Caco-2 (cell line): ENCODE measurements around the gene SPSB2. TPM values are rescaled to one million over a fixed set of nuclear protein-coding genes. Genes with fewer than 3 reads are reported as not detected.
"Not testable (repeated sequence)": the region's sequence is repeated elsewhere in the genome, so short reads cannot be mapped to it uniquely, and the experiment has no call there.

ENCODE experiments used
- BruUV-seq: library from RNA; stranded (reverse); fragments of 400-500 nt; replicated peaks from 2 replicates; lab custom pipeline; 2021; lab: Mats Ljungman, UMichigan
- CTCF ChIA-PET: fragments of 300-600 bp; sonication (Branson Sonifier 250); formaldehyde crosslinking; loops from one replicate; lab custom pipeline; 2022; ENCODE audit warnings: antibody characterized with exemption; lab: Charles Lee
- POLR2A ChIA-PET: fragments of 300-600 bp; sonication (Branson Sonifier 250); formaldehyde crosslinking; loops from one replicate; lab custom pipeline; 2022; ENCODE audit warnings: antibody characterized with exemption; lab: Charles Lee
- DNase-seq, 2 experiments: peaks; one replicate each; pipeline versions ENCODE4 v3.0.0 to v3.0.0-alpha.2; 2020 to 2022
- H3K27me3 ChIP-seq: replicated peaks from 2 replicates; pipeline ENCODE4 v1.6.0; 2011; ENCODE audit warnings: low read length; ENCODE audit not compliant: control insufficient read depth, insufficient read depth
- H3K36me3 ChIP-seq: 2 replicates; pipeline ENCODE4 v1.5.1; 2011; ENCODE audit warnings: low read length; ENCODE audit not compliant: control insufficient read depth, insufficient read depth
- H3K4me1 ChIP-seq: fragments of 250-450 bp; sonication (Bioruptor Pico); 2 replicates; pipeline ENCODE4 v1.5.1; 2020; ENCODE audit warnings: mild to moderate bottlenecking
- H3K4me3 ChIP-seq: 2 replicates; pipeline ENCODE4 v1.5.1; 2011; ENCODE audit warnings: low read depth, mild to moderate bottlenecking, control low read depth, low read length
- H3K9me3 ChIP-seq: fragments of 250-450 bp; sonication (Bioruptor Pico); 2 replicates; pipeline ENCODE4 v1.5.1; 2020; ENCODE audit warnings: mild to moderate bottlenecking, moderate library complexity
- H3K27ac Mint-ChIP-seq: one replicate; pipeline ENCODE4 v1.8.0; 2022; ENCODE audit warnings: mixed read lengths; ENCODE audit not compliant: unreplicated experiment
- H3K27me3 Mint-ChIP-seq: one replicate; pipeline ENCODE4 v1.8.0; 2022; ENCODE audit warnings: mixed read lengths; ENCODE audit not compliant: insufficient read depth, unreplicated experiment
- H3K36me3 Mint-ChIP-seq: one replicate; pipeline ENCODE4 v1.8.0; 2022; ENCODE audit warnings: mild to moderate bottlenecking, mixed read lengths; ENCODE audit not compliant: insufficient read depth, unreplicated experiment
- H3K4me1 Mint-ChIP-seq: one replicate; pipeline ENCODE4 v1.8.0; 2022; ENCODE audit warnings: low read depth, mixed read lengths; ENCODE audit not compliant: unreplicated experiment
- H3K4me3 Mint-ChIP-seq: one replicate; pipeline ENCODE4 v1.8.0; 2022; ENCODE audit warnings: mild to moderate bottlenecking, moderate library complexity, mixed read lengths; ENCODE audit not compliant: unreplicated experiment
- H3K9me3 Mint-ChIP-seq: one replicate; pipeline ENCODE4 v1.8.0; 2022; ENCODE audit warnings: mixed read lengths; ENCODE audit not compliant: unreplicated experiment
- intact Hi-C: fragments of 100-400 bp; cut with micrococcal nuclease; formaldehyde crosslinking; loops from one replicate; pipeline ENCODE4 v1.10.0; 2022; ENCODE audit not compliant: unreplicated experiment
- total RNA-seq: library from RNA; stranded (reverse); gene quantifications from 2 replicates; pipeline ENCODE4 v1.2.3, GENCODE V29; 2022
- TF ChIP-seq, protein P1 (sequence below), 2 experiments: fragments of 200-600 bp in 1 of 2; IDR thresholded peaks; 1 replicate in 1 of 2; 2 replicates in 1 of 2; pipeline versions ENCODE4 v1.5.1 to v1.8.0; 2011 to 2022; ENCODE audit warnings: antibody characterized with exemption in 1 of 2, control low read depth in 1 of 2, inconsistent platforms in 1 of 2, low read depth in 1 of 2, low read length in 1 of 2, mild to moderate bottlenecking in 1 of 2, moderate library complexity in 1 of 2; ENCODE audit not compliant: insufficient read depth in 1 of 2, severe bottlenecking in 1 of 2, unreplicated experiment in 1 of 2

The SPSB2 gene
- total RNA-seq, 1 experiment from 2014 or later = 23.7 TPM

DNA sequence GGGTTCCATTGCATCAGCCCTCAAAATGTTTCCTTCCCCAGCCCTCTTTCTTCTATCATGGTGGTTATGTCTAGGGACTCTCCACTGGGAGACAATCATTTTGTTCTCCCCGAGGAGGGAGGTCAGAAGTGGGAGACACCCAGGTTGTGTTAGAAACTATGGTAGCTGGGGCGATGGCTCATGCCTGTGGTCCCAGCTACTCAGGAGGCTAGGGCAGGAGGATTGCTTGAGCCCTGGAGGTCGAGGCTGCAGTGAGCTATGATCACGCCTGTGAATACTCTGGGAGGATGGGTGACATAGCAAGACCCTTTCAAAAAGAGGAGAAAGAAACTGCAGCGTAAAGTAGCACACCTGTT lies 18.5 kb upstream of the SPSB2 start:
- H3K9me3 Mint-ChIP-seq = no peaks in the 10 kb centered on the region
- H3K4me1 ChIP-seq = peaks cover 36% of the 10 kb centered on the region
- TSS peak; percentile 81 for BruUV-seq
- no peaks in the 10 kb centered on the region for H3K36me3 ChIP-seq
- no peaks in the 10 kb centered on the region for H3K9me3 ChIP-seq
- POLR2A ChIA-PET = interaction anchor here (0.5 to 2.3 kb wide), 15 partner anchors 11 to 223 kb away, joined by 3 to 56 read pairs (median 5); partner anchors contain the start of genes C12orf57, CDCA3, ENO2 and RNU7-1
- H3K36me3 Mint-ChIP-seq = peaks cover 41% of the 10 kb centered on the region
- H3K4me3 ChIP-seq = peak overlapping the region; percentile 34
- no peaks in the 10 kb centered on the region for H3K27me3 Mint-ChIP-seq
- no peak for DNase-seq
- H3K27me3 ChIP-seq = no peaks in the 10 kb centered on the region
- CTCF ChIA-PET = interaction anchor here (0.5 to 2.5 kb wide), 20 partner anchors 10 to 219 kb away, joined by 3 to 87 read pairs (median 7); partner anchors contain the start of genes C12orf57, CDCA3, COPS7A and ENO2
- TF ChIP-seq, protein P1, sequence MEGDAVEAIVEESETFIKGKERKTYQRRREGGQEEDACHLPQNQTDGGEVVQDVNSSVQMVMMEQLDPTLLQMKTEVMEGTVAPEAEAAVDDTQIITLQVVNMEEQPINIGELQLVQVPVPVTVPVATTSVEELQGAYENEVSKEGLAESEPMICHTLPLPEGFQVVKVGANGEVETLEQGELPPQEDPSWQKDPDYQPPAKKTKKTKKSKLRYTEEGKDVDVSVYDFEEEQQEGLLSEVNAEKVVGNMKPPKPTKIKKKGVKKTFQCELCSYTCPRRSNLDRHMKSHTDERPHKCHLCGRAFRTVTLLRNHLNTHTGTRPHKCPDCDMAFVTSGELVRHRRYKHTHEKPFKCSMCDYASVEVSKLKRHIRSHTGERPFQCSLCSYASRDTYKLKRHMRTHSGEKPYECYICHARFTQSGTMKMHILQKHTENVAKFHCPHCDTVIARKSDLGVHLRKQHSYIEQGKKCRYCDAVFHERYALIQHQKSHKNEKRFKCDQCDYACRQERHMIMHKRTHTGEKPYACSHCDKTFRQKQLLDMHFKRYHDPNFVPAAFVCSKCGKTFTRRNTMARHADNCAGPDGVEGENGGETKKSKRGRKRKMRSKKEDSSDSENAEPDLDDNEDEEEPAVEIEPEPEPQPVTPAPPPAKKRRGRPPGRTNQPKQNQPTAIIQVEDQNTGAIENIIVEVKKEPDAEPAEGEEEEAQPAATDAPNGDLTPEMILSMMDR (IDR thresholded peaks at IDR 0.05; ENCODE audit: insufficient read depth in 1 of 2, low read depth in 1 of 2, low read length in 1 of 2, severe bottlenecking in 1 of 2, unreplicated experiment in 1 of 2) = no peak
- peak overlapping the region; percentile 96 for H3K27ac Mint-ChIP-seq
- no peaks in the 10 kb centered on the region for H3K4me1 Mint-ChIP-seq
- intact Hi-C loops = loop anchor here (1.0 kb wide), 5 partner anchors 13 to 72 kb away; partner anchors contain the start of genes CDCA3, LRRC23 and SPSB2
- H3K4me3 Mint-ChIP-seq = peak overlapping the region; percentile 80

DNA sequence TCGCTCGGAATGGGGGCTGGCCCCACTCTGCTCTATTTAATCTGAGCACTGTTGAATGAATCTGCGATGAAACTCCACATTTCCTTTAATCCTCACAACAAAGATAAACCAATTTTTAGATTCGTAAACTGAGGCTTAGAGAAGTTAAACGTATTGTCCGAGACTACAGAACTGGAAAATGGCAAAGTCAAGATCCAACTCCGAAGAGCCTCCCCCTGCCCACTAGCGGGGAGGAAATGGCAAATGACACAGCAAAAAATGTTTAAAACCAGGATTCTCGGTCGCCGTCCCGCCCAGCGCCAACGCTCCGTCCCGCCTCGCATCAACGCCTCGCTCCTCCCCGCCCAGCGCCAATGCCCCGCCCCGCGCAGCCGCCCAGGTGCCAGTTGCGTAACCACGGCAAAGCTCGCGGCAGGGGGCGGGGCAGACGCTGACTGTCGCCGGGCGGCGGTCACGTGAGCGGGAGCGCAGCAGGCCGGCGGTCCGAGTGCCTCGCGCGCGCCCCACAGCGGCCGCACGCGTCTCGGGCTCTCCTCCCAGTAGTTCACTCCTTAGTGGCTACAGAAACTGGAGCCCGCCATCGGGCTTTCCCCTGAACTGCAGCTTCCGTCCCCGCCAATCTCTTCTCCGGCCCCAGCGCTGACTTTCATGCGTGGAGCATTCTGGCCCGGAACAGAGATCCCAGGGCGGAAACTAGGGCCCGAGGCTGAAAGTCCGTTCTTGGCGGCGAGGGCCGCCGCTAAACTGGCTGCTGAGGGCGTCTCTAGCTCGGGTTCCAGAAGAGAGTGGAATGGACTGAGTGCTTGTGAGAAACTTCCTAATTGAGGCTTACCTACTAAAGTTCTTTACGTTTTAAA lies 17.9 kb upstream of the SPSB2 start:
- Mint-ChIP-seq H3K27me3 (no peaks in the 10 kb centered on the region), H3K4me1 (peaks cover 5% of the 10 kb centered on the region), H3K9me3 (no peaks in the 10 kb centered on the region), H3K36me3 (peaks cover 47% of the 10 kb centered on the region), H3K27ac (peak overlapping the region; percentile 96), H3K4me3 (peak overlapping the region; percentile 80)
- BruUV-seq = no TSS peak
- H3K27me3 ChIP-seq = no peaks in the 10 kb centered on the region
- H3K36me3 ChIP-seq = no peaks in the 10 kb centered on the region
- DNase-seq = peak; percentile 98 to 100
- no peaks in the 10 kb centered on the region for H3K9me3 ChIP-seq
- TF ChIP-seq, protein P1 (IDR thresholded peaks at IDR 0.05; ENCODE audit: insufficient read depth in 1 of 2, low read depth in 1 of 2, low read length in 1 of 2, severe bottlenecking in 1 of 2, unreplicated experiment in 1 of 2) = peak; percentile 82 to 95
- peak overlapping the region; percentile 34 for H3K4me3 ChIP-seq
- ChIA-PET CTCF (interaction anchor here (0.6 to 2.5 kb wide), 20 partner anchors 9 to 220 kb away, joined by 3 to 87 read pairs (median 7); partner anchors contain the start of genes C12orf57, CDCA3, COPS7A and ENO2), POLR2A (interaction anchor here (0.5 to 2.3 kb wide), 18 partner anchors 10 to 222 kb away, joined by 3 to 56 read pairs (median 5); partner anchors contain the start of genes C12orf57, CDCA3, ENO2 and LRRC23)
- intact Hi-C loops = loop anchor here (1.0 kb wide), 5 partner anchors 13 to 72 kb away; partner anchors contain the start of genes CDCA3, LRRC23 and SPSB2
- H3K4me1 ChIP-seq = peaks cover 37% of the 10 kb centered on the region

DNA sequence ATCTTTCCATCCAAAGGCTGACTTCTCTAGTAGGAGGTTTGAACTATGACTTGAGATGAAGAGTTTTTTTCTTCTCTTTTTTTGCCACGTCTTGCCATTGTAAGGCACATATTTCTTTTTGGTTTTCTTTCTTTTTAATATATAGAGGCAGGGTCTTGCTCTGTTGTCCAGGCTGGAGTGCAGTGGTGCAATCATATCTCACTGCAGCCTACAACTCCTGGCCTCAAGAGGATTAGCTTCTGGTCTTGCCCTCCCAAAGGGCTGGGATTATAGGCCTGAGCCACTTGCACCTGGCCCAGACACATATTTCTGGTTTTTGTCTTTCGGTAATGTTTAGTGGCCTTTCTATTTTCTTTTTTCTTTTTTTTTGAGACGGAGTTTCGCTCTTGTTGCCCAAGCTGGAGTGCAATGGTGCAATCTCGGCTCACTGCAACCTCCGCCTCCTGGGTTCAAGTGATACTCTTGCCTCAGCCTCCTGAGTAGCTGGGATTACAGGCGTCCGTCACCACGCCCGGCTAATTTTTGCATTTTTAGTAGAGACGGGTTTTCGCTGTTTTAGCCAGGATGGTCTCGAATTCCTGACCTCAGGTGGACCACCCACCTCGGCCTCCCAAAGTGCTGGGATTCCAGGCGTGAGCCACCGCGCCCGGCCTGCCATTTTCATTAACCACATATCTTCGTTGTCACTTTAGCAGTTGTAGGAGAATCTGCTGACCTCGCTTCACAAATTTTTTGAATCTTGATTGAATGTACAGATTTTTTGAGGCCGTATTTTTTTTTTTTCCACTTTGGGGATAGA lies 16.9 kb upstream of the SPSB2 start:
- H3K9me3 ChIP-seq, BruUV-seq, DNase-seq, H3K27me3 Mint-ChIP-seq, CTCF ChIA-PET, H3K4me3 ChIP-seq, intact Hi-C loops, H3K27me3 ChIP-seq, POLR2A ChIA-PET, H3K36me3 ChIP-seq, H3K9me3 Mint-ChIP-seq: not testable (repeated sequence)
- H3K4me1 Mint-ChIP-seq = peaks cover 14% of the 10 kb centered on the region
- peaks cover 56% of the 10 kb centered on the region for H3K36me3 Mint-ChIP-seq
- H3K27ac Mint-ChIP-seq = peak overlapping the region; percentile 96
- H3K4me3 Mint-ChIP-seq = peak overlapping the region; percentile 80
- peaks cover 46% of the 10 kb centered on the region for H3K4me1 ChIP-seq

DNA sequence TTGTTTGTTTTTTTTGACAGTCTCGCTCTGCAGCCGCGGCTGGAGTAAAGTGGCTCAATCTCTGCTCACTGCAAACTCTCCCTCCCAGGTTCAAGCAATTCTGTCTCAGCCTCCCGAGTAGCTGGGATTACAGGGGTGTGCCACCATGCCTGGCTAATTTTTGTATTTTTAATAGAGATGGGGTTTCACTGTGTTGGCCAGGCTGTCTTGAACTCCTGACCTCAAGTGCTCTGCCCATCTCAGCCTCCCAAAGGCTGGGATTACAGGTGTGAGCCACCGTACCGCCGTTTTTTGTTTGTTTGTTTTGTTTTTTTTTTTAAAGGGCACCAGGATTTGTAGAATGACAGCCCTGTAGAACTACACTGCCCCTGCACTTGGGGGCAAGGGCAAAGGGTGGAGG lies 15.7 kb upstream of the SPSB2 start:
- H3K9me3 ChIP-seq, H3K9me3 Mint-ChIP-seq, H3K4me3 ChIP-seq, BruUV-seq, H3K36me3 ChIP-seq, H3K27me3 ChIP-seq, intact Hi-C loops, DNase-seq, H3K4me3 Mint-ChIP-seq, POLR2A ChIA-PET, H3K27me3 Mint-ChIP-seq: not testable (repeated sequence)
- H3K4me1 Mint-ChIP-seq = peaks cover 21% of the 10 kb centered on the region
- H3K36me3 Mint-ChIP-seq = peaks cover 68% of the 10 kb centered on the region
- CTCF ChIA-PET = interaction anchor here (2.9 kb wide), 1 partner anchor 16 kb away, joined by 12 read pairs; the partner anchor contains the start of gene SPSB2
- H3K27ac Mint-ChIP-seq = peak overlapping the region; percentile 96
- peaks cover 50% of the 10 kb centered on the region for H3K4me1 ChIP-seq
